HEK293 (cell line): ENCODE data around the gene F10.

ENCODE experiments used
- CTCF ChIA-PET: fragments of 350-600 bp; formaldehyde crosslinking; extraction: SDS; loops from one replicate; lab custom pipeline; 2021; ENCODE audit warnings: antibody characterized with exemption; lab: Yijun Ruan, JAX
- POLR2A ChIA-PET: fragments of 300-600 bp; formaldehyde crosslinking; extraction: SDS; loops from one replicate; lab custom pipeline; 2020; ENCODE audit warnings: antibody characterized with exemption, inconsistent platforms; lab: Yijun Ruan, JAX
- H3K27ac ChIP-seq: fragments of 200-500 bp; sonication (Bioruptor generic); 2 replicates; pipeline ENCODE4 v1.5.1; 2014; ENCODE audit warnings: low read depth, low read length, control low read depth, inconsistent platforms; ENCODE audit errors: extremely low read depth
- H3K36me3 ChIP-seq, 2 experiments: fragments of 200-500 bp in 1 of 2; sonication (Bioruptor generic) in 1 of 2; 1 replicate in 1 of 2; 2 replicates in 1 of 2; pipeline ENCODE4 v1.5.1; 2014 to 2017; ENCODE audit warnings: inconsistent platforms in 2 of 2, low read length in 2 of 2; ENCODE audit not compliant: control insufficient read depth in 2 of 2, insufficient read depth in 1 of 2
- H3K4me1 ChIP-seq: fragments of 200-500 bp; sonication (Bioruptor generic); 2 replicates; pipeline ENCODE4 v1.5.1; 2014; ENCODE audit warnings: mild to moderate bottlenecking, low read length, inconsistent platforms; ENCODE audit not compliant: control insufficient read depth, insufficient read depth
- H3K4me3 ChIP-seq: 2 replicates; pipeline ENCODE4 v1.5.1; 2011; ENCODE audit warnings: low read depth, mild to moderate bottlenecking, control low read depth, low read length, moderate library complexity
- H3K9me3 ChIP-seq: fragments of 200-500 bp; sonication (Bioruptor generic); 2 replicates; pipeline ENCODE4 v1.5.1; 2014; ENCODE audit warnings: low read depth, low read length, inconsistent platforms; ENCODE audit not compliant: control insufficient read depth, insufficient read depth
- CTCF ChIP-seq: fragments of 450-650 bp; formaldehyde crosslinking; IDR thresholded peaks from 2 replicates; pipeline ENCODE4 v1.5.1; 2016; ENCODE audit warnings: missing biosample characterization, missing genetic modification characterization
- GLIS2 ChIP-seq: fragments of 450-650 bp; formaldehyde crosslinking; IDR thresholded peaks from 2 replicates; pipeline ENCODE4 v1.5.1; 2016; ENCODE audit warnings: missing biosample characterization, missing genetic modification characterization
- KLF10 ChIP-seq: fragments of 450-650 bp; IDR thresholded peaks from 2 replicates; pipeline ENCODE4 v1.5.1; 2018; ENCODE audit warnings: missing biosample characterization, mild to moderate bottlenecking, missing genetic modification characterization
- KLF16 ChIP-seq: fragments of 450-650 bp; formaldehyde crosslinking; IDR thresholded peaks from 2 replicates; pipeline ENCODE4 v1.5.1; 2017; ENCODE audit warnings: missing biosample characterization, missing genetic modification characterization
- SP2 ChIP-seq: fragments of 450-650 bp; formaldehyde crosslinking; IDR thresholded peaks from 2 replicates; pipeline ENCODE4 v1.5.1; 2016; ENCODE audit warnings: missing biosample characterization, missing genetic modification characterization
- ZNF169 ChIP-seq: fragments of 450-650 bp; formaldehyde crosslinking; IDR thresholded peaks from 2 replicates; pipeline ENCODE4 v1.5.1; 2016; ENCODE audit warnings: missing biosample characterization, missing genetic modification characterization
- ZNF174 ChIP-seq: fragments of 450-650 bp; formaldehyde crosslinking; IDR thresholded peaks from 2 replicates; pipeline ENCODE4 v1.5.0; 2017; ENCODE audit warnings: missing biosample characterization, mild to moderate bottlenecking, missing genetic modification characterization
- ZNF175 ChIP-seq: fragments of 450-650 bp; formaldehyde crosslinking; IDR thresholded peaks from 2 replicates; pipeline ENCODE4 v1.5.1; 2016; ENCODE audit warnings: missing biosample characterization, missing genetic modification characterization
- ZNF530 ChIP-seq: fragments of 450-650 bp; formaldehyde crosslinking; IDR thresholded peaks from 2 replicates; pipeline ENCODE4 v1.5.1; 2016; ENCODE audit warnings: low read depth, missing biosample characterization, missing genetic modification characterization
- ZNF548 ChIP-seq: fragments of 450-650 bp; formaldehyde crosslinking; IDR thresholded peaks from 2 replicates; pipeline ENCODE4 v1.5.1; 2016; ENCODE audit warnings: missing biosample characterization, missing genetic modification characterization
- ZNF561 ChIP-seq: fragments of 450-650 bp; IDR thresholded peaks from 2 replicates; pipeline ENCODE4 v1.5.1; 2018; ENCODE audit warnings: missing biosample characterization, missing genetic modification characterization, borderline replicate concordance
- ZNF580 ChIP-seq: fragments of 450-650 bp; formaldehyde crosslinking; IDR thresholded peaks from 2 replicates; pipeline ENCODE4 v1.5.1; 2016; ENCODE audit warnings: missing biosample characterization, missing genetic modification characterization
- ZSCAN18 ChIP-seq: fragments of 450-650 bp; formaldehyde crosslinking; IDR thresholded peaks from 2 replicates; pipeline ENCODE4 v1.5.1; 2016; ENCODE audit warnings: missing biosample characterization, missing genetic modification characterization
- ZSCAN30 ChIP-seq: fragments of 450-650 bp; IDR thresholded peaks from 2 replicates; pipeline ENCODE4 v1.5.1; 2018; ENCODE audit warnings: missing biosample characterization, mild to moderate bottlenecking, missing genetic modification characterization, moderate library complexity
- ZSCAN5A ChIP-seq: fragments of 450-650 bp; formaldehyde crosslinking; IDR thresholded peaks from 2 replicates; pipeline ENCODE4 v1.5.1; 2016; ENCODE audit warnings: missing biosample characterization, missing genetic modification characterization
- ZXDB ChIP-seq: fragments of 450-650 bp; formaldehyde crosslinking; IDR thresholded peaks from 2 replicates; pipeline ENCODE4 v1.5.1; 2016; ENCODE audit warnings: missing biosample characterization, missing genetic modification characterization
- TF ChIP-seq, protein P1 (sequence below): fragments of 450-650 bp; IDR thresholded peaks from 2 replicates; pipeline ENCODE4 v1.5.1; 2018; ENCODE audit warnings: missing biosample characterization, mild to moderate bottlenecking, missing genetic modification characterization
- TF ChIP-seq, protein P2 (sequence below): fragments of 450-650 bp; formaldehyde crosslinking; IDR thresholded peaks from 2 replicates; pipeline ENCODE4 v1.5.1; 2016; ENCODE audit warnings: missing biosample characterization, missing genetic modification characterization
- TF ChIP-seq, protein P3 (sequence below): fragments of 450-650 bp; formaldehyde crosslinking; IDR thresholded peaks from 2 replicates; pipeline ENCODE4 v1.5.1; 2016; ENCODE audit warnings: missing biosample characterization, missing genetic modification characterization
- TF ChIP-seq, protein P4 (sequence below): fragments of 450-650 bp; formaldehyde crosslinking; IDR thresholded peaks from 2 replicates; pipeline ENCODE4 v1.5.1; 2016; ENCODE audit warnings: missing biosample characterization, missing genetic modification characterization

Gene F10

GRCh38 chr13:113178896-113179167, 56.2 kb downstream of the F10 start:
- Histone ChIP-seq H3K36me3 (peaks cover 4 to 80% of the 10 kb centered on the region in 2 experiments; a peak in 2 of 3 replicates), H3K27ac (no peak overlapping the region), H3K4me3 (no peak overlapping the region), H3K4me1 (no peaks in the 10 kb centered on the region), H3K9me3 (no peaks in the 10 kb centered on the region)
- TF ChIP-seq KLF10 (tag by site-specific recombination) (no peak), ZSCAN5A (tag by site-specific recombination) (no peak), ZXDB (tag by site-specific recombination) (no peak), ZSCAN18 (tag by site-specific recombination) (no peak), ZSCAN30 (no peak), ZNF561 (no peak), SP2 (tag by site-specific recombination) (no peak), ZNF175 (tag by site-specific recombination) (no peak), ZNF174 (tag by site-specific recombination) (no peak), ZNF169 (tag by site-specific recombination) (no peak), CTCF (no peak), ZNF580 (tag by site-specific recombination) (no peak), ZNF530 (tag by site-specific recombination) (no peak), GLIS2 (no peak), ZNF548 (no peak), KLF16 (tag by site-specific recombination) (no peak)
- TF ChIP-seq, protein P1, sequence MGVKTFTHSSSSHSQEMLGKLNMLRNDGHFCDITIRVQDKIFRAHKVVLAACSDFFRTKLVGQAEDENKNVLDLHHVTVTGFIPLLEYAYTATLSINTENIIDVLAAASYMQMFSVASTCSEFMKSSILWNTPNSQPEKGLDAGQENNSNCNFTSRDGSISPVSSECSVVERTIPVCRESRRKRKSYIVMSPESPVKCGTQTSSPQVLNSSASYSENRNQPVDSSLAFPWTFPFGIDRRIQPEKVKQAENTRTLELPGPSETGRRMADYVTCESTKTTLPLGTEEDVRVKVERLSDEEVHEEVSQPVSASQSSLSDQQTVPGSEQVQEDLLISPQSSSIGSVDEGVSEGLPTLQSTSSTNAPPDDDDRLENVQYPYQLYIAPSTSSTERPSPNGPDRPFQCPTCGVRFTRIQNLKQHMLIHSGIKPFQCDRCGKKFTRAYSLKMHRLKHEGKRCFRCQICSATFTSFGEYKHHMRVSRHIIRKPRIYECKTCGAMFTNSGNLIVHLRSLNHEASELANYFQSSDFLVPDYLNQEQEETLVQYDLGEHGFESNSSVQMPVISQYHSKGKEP (tag by site-specific recombination): no peak
- TF ChIP-seq, protein P2, sequence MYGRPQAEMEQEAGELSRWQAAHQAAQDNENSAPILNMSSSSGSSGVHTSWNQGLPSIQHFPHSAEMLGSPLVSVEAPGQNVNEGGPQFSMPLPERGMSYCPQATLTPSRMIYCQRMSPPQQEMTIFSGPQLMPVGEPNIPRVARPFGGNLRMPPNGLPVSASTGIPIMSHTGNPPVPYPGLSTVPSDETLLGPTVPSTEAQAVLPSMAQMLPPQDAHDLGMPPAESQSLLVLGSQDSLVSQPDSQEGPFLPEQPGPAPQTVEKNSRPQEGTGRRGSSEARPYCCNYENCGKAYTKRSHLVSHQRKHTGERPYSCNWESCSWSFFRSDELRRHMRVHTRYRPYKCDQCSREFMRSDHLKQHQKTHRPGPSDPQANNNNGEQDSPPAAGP (tag by site-specific recombination): no peak
- TF ChIP-seq, protein P3, sequence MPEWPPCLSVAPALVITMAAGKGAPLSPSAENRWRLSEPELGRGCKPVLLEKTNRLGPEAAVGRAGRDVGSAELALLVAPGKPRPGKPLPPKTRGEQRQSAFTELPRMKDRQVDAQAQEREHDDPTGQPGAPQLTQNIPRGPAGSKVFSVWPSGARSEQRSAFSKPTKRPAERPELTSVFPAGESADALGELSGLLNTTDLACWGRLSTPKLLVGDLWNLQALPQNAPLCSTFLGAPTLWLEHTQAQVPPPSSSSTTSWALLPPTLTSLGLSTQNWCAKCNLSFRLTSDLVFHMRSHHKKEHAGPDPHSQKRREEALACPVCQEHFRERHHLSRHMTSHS (tag by site-specific recombination): no peak
- TF ChIP-seq, protein P4, sequence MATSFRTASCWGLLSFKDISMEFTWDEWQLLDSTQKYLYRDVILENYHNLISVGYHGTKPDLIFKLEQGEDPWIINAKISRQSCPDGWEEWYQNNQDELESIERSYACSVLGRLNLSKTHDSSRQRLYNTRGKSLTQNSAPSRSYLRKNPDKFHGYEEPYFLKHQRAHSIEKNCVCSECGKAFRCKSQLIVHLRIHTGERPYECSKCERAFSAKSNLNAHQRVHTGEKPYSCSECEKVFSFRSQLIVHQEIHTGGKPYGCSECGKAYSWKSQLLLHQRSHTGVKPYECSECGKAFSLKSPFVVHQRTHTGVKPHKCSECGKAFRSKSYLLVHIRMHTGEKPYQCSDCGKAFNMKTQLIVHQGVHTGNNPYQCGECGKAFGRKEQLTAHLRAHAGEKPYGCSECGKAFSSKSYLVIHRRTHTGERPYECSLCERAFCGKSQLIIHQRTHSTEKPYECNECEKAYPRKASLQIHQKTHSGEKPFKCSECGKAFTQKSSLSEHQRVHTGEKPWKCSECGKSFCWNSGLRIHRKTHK (tag by site-specific recombination): no peak
- CTCF ChIA-PET: interaction anchor here (0.6 to 0.9 kb wide), 2 partner anchors 18 to 41 kb away, joined by 4 to 5 read pairs; no protein-coding TSS in a partner anchor
- POLR2A ChIA-PET: no interaction called here
